Muscle of back (tissue), 11 donors: Measurements from ENCODE around the gene SASH1. TPM values are rescaled to one million over a fixed set of nuclear protein-coding genes. Genes with fewer than 3 reads are reported as not detected.

Experiments used
- DNase-seq, 3 donors: peaks; one replicate each; pipeline versions ENCODE4 v3.0.0 to v3.0.0-alpha.2; 2013
- polyA plus RNA-seq, 10 donors: library from polyadenylated mRNA; unstranded; fragments of 120-200 nt; gene quantifications; one replicate each; pipeline ENCODE4 v1.2.1, GENCODE V29; 2013; ENCODE audit not compliant: insufficient read length in 10 of 10

SASH1 gene
- polyA plus RNA-seq, 10 donors: 35.7 to 57.1 (median 46.2) TPM

GRCh38 chr6:148398678-148399077 lies 56.0 kb downstream of the SASH1 start:
- no peak for DNase-seq

- peak in 1 of 3 donors; percentile 61 for DNase-seq
Observed at GRCh38 chr6:148401571-148401970, 58.9 kb downstream of the SASH1 start.

GRCh38 chr6:148404456-148405054 lies 61.9 kb downstream of the SASH1 start:
- no peak for DNase-seq

- DNase-seq: no peak
Observed at GRCh38 chr6:148405894-148406293, 63.3 kb downstream of the SASH1 start.

GRCh38 chr6:148406579-148407371 lies 64.1 kb downstream of the SASH1 start:
- no peak for DNase-seq

- peak; percentile 69 to 94 (median 88) for DNase-seq
Observed at GRCh38 chr6:148407372-148407771, 64.7 kb downstream of the SASH1 start.

GRCh38 chr6:148413321-148414091 lies 70.9 kb downstream of the SASH1 start:
- DNase-seq: no peak

- no peak for DNase-seq
Observed at GRCh38 chr6:148414092-148414489, 71.5 kb downstream of the SASH1 start.

GRCh38 chr6:148414836-148415235 lies 72.2 kb downstream of the SASH1 start:
- DNase-seq: peak in 1 of 3 donors; percentile 59

GRCh38 chr6:148415511-148416260 lies 73.0 kb downstream of the SASH1 start:
- no peak for DNase-seq

GRCh38 chr6:148416330-148416965 lies 73.8 kb downstream of the SASH1 start:
- no peak for DNase-seq

GRCh38 chr6:148417045-148417444 lies 74.4 kb downstream of the SASH1 start:
- no peak for DNase-seq

- no peak for DNase-seq
Observed at GRCh38 chr6:148419430-148419829, 76.8 kb downstream of the SASH1 start.

- no peak for DNase-seq
Observed at GRCh38 chr6:148422085-148422484, 79.4 kb downstream of the SASH1 start.

- DNase-seq: no peak
Observed at GRCh38 chr6:148423133-148423532, 80.5 kb downstream of the SASH1 start.

GRCh38 chr6:148423601-148424270 lies 81.1 kb downstream of the SASH1 start:
- DNase-seq: no peak

GRCh38 chr6:148425443-148425842 lies 82.8 kb downstream of the SASH1 start:
- DNase-seq: no peak

GRCh38 chr6:148426317-148426977 lies 83.8 kb downstream of the SASH1 start:
- DNase-seq: no peak

GRCh38 chr6:148427333-148427732 lies 84.7 kb downstream of the SASH1 start:
- no peak for DNase-seq

- no peak for DNase-seq
Observed at GRCh38 chr6:148429423-148429822, 86.8 kb downstream of the SASH1 start.
